ENCODE data around the gene PLCL1. TPM values are rescaled to one million over a fixed set of nuclear protein-coding genes. Genes with fewer than 3 reads are reported as not detected.
A peak's percentile ranks its signal among the peaks of the same experiment; 100 is the strongest.

The PLCL1 gene
- total RNA-seq: 14.3 TPM

GRCh38 chr2:197804049-197804757, at the start of gene PLCL1:
Gene PLCL1, plus strand, starts transcription at chr2:197804593.
- Histone ChIP-seq H3K4me3 (peak within 1 kb of the TSS; percentile 70 to 99), H3K4me1 (peaks cover under 1 to 9% of the 10 kb centered on the region in 2 donors), H3K9me3 (no peaks in the 10 kb centered on the region), H3K27ac (peak within 1 kb of the TSS; percentile 87 to 96), H3K27me3 (no peaks in the 10 kb centered on the region), H3K36me3 (no peaks in the 10 kb centered on the region)
- intact Hi-C loops (cut with DNase I): loop anchor here (1.0 to 5.0 kb wide), 5 partner anchors 78 to 273 kb away; partner anchors contain the start of gene MARS2
- DNase-seq (ENCODE audit: low spot score in 2 of 2): peak; percentile 89 to 97
- TF ChIP-seq CTCF (IDR thresholded peaks at IDR 0.05): no peak

- no peak for TF ChIP-seq CTCF (IDR thresholded peaks at IDR 0.05)
- no peak for DNase-seq (ENCODE audit: low spot score in 2 of 2)
- intact Hi-C loops (cut with DNase I): no loop called here
- Histone ChIP-seq H3K27me3 (no peaks in the 10 kb centered on the region), H3K27ac (no peak overlapping the region), H3K9me3 (peaks cover 0 to 18% of the 10 kb centered on the region in 2 donors), H3K4me1 (no peaks in the 10 kb centered on the region), H3K36me3 (no peaks in the 10 kb centered on the region), H3K4me3 (no peak overlapping the region)
These were observed 45.4 kb upstream of the PLCL1 start for GRCh38 chr2:197759013-197759412.

- H3K9me3 ChIP-seq: peaks cover 0 to 18% of the 10 kb centered on the region in 2 donors
- no peak overlapping the region for H3K27ac ChIP-seq
- H3K4me1 ChIP-seq: no peaks in the 10 kb centered on the region
- intact Hi-C loops (cut with DNase I): no loop called here
- no peaks in the 10 kb centered on the region for H3K27me3 ChIP-seq
- H3K4me3 ChIP-seq: no peak overlapping the region
- H3K36me3 ChIP-seq: no peaks in the 10 kb centered on the region
- DNase-seq (ENCODE audit: low spot score in 2 of 2): no peak
- TF ChIP-seq CTCF (IDR thresholded peaks at IDR 0.05): no peak
These were observed 44.6 kb upstream of the PLCL1 start for GRCh38 chr2:197759625-197760292.

- Histone ChIP-seq H3K27ac (no peak overlapping the region), H3K9me3 (peaks cover 0 to 18% of the 10 kb centered on the region in 2 donors), H3K27me3 (no peaks in the 10 kb centered on the region), H3K4me1 (no peaks in the 10 kb centered on the region), H3K4me3 (no peak overlapping the region), H3K36me3 (no peaks in the 10 kb centered on the region)
- intact Hi-C loops (cut with DNase I): no loop called here
- no peak for TF ChIP-seq CTCF (IDR thresholded peaks at IDR 0.05)
- no peak for DNase-seq (ENCODE audit: low spot score in 2 of 2)
These were observed 44.1 kb upstream of the PLCL1 start for GRCh38 chr2:197760293-197760657.

GRCh38 chr2:197777823-197778407, 26.5 kb upstream of the PLCL1 start:
- TF ChIP-seq CTCF (IDR thresholded peaks at IDR 0.05): peak; percentile 59 to 80 (median 75)
- Histone ChIP-seq H3K4me3 (no peak overlapping the region), H3K36me3 (no peaks in the 10 kb centered on the region), H3K9me3 (no peaks in the 10 kb centered on the region), H3K4me1 (peaks cover 0 to 14% of the 10 kb centered on the region in 2 donors), H3K27ac (peak overlapping the region in 1 of 2 donors; percentile 9), H3K27me3 (no peaks in the 10 kb centered on the region)
- DNase-seq (ENCODE audit: low spot score in 2 of 2): no peak
- intact Hi-C loops (cut with DNase I): loop anchor here (2.0 to 10.0 kb wide), 4 partner anchors 73 to 976 kb away; partner anchors contain the start of genes MARS2, MOB4 and SF3B1
